GM19043 (cell line): Measurements from ENCODE around the gene UPK3A.
"Not testable (repeated sequence)": the region's sequence is repeated elsewhere in the genome, so short reads cannot be mapped to it uniquely, and the experiment has no call there.

Source experiments
- ATAC-seq: cut with Tn5 transposase; IDR thresholded peaks from one replicate; pipeline ENCODE4 v1.9.1; 2021; ENCODE audit warnings: low read depth; ENCODE audit not compliant: unreplicated experiment

UPK3A gene

DNA sequence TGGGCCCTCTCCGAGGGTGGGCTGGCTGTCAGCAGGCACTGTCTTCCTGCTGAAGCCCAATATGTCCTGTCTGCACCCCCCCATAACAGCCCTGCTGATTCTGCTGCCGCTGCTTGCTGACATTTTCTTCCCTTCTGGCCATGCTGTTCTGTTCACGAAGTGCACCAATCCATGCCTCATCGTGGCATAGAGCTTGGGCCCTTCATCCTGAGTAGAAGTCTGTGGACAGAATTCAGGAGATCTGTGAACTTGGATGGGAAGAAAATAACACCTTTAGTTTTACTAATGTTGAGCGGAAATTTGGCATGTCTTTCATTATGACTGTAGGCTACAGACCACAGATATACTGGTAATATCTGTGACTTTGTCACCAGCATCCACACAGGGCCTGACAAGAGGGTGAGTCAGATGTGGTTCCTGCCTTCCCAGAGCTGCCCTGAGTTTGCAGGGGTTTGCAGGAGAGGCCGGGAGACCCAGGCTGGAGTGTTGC, 29.9 kb upstream of the UPK3A start:
- no peak for ATAC-seq

DNA sequence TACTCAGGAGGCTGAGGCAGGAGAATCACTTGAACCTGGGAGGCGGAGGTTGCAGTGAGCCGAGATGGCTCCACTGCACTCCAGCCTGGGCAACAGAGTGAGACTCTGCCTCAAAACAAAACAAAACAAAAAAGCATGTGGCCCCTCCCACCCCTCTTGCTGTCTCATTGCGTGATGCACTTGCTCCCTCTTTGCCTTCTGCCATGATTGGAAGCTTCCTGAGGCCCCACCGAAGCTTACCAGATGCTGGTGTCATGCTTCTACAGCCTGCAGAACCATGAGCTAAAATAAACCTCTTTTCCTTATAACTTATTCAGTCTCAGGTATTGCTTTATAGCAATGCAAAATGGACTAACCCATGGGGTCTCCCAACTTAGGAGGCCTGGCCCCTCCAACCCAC, 26.8 kb upstream of the UPK3A start:
- ATAC-seq, result not testable (repeated sequence)

DNA sequence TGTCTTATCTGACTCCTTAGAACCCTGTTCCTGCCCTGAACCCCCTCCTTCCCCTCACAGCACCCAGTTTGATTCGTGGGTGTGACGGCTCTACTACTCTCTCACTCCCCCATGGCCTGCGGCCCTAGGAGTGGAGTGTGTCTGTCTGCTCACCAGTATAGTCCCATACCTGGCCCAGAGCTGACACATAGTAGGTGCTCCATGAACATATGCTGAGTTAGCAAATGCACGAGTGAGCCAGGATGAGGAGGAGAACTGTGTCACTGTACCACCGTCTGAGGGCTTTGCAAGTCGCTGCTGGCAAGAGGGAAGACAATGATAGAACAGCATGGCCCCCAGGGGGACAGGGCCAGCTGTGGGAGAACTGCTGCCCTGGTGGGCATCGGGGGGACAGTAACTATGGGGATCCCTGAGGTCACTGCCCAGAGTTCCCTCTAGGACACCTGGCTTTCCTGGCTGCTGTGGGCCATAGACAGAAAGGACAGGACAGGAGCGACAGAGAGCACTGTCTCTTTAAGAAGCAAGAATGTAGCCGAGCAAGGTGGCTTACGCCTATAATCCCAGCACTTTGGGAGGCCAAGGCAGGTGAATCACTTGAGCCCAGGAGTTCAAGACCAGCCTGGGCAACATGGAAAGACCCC, 24.9 kb upstream of the UPK3A start:
- no peak for ATAC-seq

DNA sequence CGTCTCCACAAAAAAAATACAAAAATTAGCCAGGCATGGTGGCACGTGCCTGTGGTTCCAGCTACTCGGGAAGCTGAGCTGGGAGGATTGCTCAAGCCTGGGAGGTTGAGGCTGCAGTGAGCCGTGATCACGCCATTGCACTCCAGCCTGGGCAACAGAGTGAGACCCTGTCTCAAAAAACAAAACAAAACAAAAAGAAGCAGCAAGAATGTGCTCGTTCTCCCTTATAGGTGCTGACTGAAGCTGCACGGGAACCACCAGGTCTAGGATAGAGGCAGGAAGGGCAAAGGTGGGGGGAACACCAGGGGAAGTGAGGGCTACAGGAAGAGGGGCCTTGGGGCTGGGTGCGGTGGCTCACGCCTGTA, 24.4 kb upstream of the UPK3A start:
- not testable (repeated sequence) for ATAC-seq

DNA sequence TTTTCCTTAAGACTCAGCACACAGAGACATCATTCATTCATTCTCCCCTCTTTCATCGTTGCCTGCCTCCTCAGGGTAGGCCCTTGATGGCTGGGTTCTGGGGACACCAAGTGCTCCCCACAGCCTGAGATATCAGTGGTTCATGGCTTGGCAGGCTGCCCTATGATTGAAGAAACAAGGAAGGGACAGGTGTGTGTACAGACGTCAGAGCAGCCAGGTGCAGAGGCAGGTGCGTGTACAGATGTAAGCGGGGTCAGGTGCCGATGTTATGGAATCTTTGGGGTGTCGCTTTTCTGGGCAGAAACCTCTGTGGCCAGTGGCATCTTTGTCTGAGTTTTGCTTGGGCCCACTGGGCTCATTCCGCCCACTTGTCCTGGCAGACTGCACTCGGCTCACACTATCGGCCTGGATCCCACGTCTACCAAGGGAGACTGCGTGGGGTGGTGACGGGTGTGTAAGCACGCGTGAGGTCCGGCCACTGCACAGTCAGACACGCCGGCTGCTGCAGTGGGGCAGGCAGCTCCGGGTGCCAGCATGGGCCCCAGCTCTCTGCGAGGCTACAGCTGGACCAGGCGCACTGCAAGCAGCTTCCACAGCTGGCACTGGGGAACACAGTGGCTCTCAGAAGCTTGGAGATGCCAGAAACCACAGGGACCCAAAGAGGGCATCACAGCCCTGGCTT, 23.2 kb upstream of the UPK3A start:
- no peak for ATAC-seq

DNA sequence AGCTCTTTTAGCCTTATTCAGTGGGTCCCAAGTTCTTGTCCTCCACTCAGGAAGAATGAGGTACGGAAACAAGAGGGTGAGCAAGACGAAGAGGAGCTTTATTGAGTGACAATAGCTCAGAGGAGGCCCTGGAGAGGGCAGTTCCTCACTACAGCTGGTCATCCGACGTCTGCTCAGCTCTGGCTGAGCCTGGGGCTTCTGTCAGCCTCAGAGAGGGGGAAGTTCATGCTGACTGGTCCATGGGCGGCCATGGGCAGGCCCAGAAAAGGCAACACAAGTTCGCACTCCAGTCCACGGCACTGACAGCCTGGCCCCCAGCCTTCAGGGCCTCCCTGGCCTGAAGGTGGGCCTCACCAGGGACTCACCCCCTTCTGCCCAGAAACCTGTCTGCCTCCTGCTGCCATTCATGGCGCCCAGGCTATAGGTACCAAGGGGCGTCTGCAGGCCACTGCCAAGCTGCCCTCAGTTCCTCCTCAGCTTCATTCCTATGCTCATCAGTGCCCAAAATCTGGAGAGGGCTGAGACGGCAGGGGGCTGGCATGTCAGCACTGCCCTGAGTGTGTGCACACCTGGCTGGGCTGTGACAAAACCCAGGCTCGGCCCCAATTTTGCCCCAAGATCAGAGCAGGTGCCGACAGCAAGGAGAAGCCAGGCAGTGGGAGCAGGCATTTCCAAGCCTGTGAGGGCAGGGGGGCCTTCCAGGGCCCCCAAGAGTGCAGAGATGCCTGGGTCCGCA, 22.4 kb upstream of the UPK3A start:
- no peak for ATAC-seq

DNA sequence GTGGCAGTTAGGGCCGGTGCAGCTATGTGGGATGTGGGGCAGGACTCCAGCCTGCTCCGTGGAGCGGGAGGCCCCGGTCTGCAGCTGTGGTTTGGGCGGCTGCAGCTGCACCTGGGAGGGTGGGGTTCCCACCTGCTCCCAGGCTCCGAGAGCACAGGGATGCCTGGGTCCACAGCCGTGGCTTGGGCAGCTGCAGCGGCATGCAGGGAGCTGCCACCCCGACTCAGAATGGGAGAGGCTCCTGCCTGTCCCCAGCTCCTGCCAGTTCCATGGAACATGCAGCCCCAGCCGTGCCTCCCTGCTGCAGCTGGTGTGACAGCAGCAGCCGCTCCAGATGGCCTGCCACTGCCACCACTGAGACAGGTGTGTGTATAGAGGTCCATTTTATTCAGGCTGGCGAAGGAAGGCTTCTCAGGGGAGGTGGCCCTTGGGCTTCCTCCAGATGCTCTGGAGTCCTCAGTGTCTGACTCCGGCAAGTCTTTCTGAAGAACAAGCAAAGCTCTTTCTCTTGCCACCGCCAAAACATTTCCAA, 21.8 kb upstream of the UPK3A start:
- no peak for ATAC-seq

DNA sequence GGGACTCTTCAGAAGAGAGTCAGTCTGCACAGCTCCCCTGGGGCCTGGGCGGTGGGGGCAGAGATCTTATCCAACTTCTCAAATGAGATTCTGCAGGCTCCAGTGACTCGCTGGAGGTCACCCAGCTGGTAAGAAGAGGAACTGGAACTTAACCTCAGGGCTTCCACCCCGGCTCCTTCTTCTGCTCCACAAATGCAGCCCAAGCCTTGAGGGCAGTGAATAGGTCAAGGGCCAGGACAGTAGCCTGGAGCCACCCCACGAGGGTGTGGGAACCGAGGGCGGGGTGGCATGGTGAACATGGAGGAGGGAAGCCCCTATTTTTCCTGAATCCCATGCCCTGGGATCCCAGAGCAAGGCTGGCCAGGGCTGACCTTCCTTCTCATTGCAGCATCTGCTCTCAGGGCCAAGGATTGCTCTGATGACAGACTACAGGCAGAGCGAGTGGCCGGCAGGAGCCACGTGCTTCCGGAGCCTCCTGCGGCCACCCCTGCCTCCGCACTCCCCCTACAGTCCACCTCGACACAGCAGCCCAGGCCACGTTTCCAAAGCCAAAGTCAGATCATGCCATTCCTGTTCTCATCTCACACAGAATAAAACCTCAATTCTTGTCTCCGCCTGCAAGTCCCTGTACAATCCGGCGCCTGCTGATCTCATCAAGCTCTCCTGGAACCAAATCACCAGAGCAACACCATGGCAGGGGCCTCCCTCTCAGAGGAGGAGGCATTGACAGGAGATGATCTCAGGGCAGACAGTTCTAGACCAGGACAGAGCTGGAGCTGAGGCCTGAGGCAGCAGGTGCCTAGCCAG, 21.1 kb upstream of the UPK3A start:
- peak; percentile 76 for ATAC-seq

DNA sequence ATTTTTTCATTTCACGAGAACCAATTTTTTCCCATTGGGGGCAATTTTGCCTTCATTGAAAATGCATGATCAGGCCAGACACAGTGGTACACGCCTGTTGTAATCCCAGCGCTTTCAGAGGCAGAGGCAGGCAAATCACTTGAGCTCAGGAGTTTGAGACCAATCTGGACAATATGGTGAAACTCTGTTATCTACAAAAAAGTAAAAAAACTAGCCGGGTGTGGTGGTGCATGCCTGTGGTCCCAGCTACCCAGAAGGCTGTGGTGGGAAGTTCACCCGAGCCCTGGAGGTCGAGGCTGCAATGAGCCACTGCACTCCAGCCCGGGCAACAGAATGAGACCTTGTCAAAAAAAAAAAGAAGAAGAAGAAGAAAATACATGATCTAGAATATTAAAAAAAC, 19.2 kb upstream of the UPK3A start:
- no peak for ATAC-seq

DNA sequence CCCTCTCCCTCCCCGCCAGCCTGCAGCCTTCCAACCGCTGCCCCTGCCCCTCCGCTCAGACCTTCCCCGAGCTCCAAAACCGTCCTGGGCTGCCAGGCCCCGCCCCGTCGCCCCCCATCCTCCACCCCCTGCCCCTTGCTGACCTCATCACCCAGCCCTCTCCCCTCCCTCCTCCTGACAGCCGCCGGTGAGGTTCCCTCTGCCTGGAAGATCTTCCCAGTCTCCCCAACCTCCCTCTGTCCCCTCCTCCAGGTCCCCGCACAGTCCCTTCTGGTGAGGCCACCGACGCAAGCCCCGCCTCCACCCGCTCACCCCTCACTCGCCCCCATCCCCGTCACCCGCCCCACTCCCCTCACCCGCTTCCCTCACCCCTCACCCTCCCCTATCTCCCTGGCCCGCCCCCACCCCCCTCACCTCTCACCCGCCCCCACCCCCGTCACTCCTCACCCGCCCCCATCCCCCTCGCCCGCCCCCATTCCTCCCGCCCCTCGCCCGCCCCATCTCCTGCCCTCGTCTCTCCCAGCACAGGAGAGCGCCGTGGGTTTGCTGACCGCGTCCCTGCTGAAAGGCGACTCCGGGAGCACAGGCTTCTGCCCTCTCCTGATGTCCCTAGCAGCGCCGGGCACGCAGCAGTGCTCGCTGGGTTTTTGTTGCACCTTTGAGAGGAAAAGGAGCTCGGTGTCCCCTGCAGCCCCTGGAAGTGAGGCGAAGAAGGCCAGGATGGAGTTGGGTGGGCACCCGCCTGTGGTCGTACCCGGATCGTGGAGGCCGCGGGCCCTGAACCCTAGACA, 16.4 kb upstream of the UPK3A start:
- ATAC-seq, result no peak

DNA sequence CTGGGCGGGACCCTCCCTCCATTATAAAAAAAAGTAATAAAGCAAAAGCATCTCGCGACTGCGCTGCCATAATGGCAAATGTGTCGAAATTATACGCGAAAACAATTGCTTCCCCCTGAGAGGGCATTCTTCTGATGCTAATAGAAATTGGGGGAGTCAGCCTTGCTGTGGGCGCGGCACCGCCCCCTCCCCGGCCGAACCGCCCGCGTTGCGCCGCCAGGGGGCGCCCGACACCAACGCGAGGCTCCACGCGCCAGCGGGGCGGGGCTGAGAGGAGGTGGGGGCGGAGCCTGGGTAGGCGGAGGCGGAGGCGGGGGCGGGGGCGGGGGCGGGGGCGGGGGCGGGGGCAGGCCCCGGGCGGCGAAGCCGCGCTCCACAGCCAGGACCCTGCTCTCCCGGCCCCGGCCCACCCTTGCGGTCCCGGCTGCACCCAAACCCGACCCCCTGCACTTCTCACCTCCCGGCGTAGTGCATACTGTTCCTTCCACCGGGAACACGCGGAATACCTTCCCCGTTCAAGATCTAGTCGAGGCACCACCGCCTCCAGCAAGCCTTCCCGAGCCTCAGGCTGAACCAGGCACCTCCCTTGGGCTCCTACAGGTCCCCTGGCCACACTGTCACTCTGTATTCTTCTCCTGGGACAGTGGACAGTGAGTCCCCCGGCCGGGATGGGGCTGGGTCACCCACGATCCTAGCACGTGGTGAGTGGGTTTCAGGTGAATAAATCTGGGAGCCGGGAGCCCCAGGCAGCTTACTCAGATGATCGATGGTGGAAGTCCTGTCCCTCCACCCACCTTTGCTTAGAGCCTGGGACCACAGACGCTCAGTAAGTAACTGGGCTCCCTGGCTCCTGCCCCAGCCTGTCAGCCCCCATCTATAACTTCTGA, 15.5 kb upstream of the UPK3A start:
- no peak for ATAC-seq

DNA sequence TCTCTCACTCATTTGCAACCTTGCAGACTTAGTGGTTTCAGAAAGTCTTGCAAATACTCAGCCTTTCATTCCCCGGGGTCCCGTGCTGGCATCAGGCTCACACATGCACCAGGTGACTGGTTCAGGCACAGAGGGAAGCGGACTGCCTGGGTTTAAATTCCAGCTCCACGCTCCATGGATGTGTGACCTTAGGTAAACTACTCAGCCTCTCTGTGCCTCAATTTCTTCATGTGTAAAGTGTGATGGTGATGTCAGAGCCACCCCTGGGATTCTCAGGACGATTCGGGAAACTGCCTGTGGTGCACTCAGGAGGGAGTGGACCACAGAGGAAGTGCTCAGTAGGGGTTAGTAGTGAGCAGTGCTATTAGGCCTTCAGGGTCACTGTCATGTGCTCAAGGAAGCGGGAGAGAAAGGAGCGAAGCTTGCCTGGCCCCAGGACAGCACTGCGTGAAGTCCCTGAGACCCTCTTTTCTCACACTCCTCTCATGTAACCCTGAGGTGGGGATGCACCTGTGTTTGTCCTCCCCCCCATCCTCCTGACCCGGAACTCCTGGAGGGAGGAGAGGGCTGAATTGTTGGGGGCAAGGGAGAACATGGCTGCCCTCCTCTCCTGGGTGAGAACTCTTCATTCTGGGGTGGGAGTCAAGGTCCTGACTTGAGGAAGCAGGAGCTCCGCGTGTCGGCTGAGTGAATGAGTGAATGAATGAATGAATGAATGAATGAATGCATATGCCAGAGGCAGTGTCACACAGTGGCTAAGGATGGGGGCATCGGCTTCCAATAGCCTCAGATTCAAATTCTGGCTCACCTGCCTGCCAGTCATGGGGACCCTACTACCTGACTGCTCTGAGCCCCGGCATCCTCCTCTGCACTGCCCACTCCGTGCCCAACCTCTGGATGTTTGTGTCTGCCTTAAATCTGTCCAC, 14.4 kb upstream of the UPK3A start:
- ATAC-seq, result no peak

DNA sequence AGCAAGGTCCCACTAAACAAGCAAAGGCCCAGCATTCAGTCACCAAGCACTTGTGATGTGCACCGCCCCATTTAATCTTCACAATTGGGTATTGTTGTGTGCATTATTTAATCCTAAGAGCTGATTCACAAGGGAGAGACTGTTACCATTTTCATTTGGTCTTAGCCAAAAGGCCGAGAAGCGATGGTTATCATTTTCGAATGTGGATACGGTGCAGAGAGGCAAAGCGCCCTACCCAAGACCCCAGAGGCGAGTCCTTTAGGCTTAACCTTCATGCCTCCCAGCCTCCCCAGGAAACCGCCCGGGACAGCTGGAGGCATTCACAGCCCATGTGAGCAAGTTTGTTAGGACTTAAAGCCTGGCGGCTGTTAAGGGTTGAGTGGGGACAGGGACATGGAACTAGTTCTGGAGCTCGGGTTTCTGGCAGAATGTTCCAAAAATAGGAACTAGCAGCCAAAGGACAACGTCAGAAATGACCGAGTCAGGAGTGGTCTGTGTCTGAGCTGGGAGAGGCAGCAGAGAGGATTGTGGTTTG, 13.0 kb upstream of the UPK3A start:
- ATAC-seq, result no peak

DNA sequence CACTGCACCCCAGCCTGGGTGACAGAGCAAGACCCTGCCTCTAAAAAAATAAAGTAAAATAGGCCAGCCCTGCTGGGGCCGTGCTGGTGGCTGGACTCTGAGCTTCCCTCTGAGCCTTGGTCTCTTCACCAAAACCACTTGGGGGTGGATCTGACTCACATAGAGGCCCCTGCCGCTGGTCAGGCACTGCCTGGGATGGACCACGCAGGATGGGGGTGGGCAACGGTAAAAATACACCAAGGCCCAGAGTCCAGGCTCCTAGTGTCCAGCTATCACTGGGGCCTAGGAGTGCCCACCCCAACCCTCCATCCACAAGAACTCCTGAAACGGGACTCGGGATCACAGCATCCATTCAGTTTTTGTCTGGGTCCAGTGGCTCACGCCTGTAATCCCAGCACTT, 12.3 kb upstream of the UPK3A start:
- ATAC-seq, result no peak

DNA sequence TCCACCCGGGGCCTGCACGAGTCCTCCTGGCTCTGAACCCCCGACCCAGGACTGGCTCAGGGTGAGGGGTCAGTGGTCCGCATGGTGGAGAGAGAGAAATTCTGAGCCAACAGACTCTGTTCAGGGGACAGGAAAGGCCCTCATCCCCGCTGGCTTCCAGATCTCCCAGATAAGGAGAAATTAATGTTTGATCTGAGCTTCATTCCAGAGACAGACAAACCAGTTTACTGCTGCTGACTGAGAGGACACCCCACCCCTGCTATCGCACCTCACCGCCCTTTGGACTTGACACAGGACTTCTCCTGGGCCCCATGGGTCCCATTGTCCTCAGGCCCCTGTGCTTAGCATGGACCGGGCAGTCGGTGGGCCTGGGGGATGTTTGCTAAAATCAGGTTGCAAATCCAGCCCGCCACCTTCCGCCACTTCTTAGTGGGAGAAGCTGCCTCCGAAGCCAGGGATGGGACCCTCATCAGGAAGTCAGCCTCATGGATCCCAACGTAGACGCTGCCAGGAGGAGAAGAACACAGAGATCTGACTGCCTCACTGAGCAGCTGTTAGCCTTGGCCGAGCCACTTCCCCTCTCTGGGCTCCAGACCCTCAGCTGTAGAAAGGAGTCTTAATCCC, 11.2 kb upstream of the UPK3A start:
- ATAC-seq, result no peak

DNA sequence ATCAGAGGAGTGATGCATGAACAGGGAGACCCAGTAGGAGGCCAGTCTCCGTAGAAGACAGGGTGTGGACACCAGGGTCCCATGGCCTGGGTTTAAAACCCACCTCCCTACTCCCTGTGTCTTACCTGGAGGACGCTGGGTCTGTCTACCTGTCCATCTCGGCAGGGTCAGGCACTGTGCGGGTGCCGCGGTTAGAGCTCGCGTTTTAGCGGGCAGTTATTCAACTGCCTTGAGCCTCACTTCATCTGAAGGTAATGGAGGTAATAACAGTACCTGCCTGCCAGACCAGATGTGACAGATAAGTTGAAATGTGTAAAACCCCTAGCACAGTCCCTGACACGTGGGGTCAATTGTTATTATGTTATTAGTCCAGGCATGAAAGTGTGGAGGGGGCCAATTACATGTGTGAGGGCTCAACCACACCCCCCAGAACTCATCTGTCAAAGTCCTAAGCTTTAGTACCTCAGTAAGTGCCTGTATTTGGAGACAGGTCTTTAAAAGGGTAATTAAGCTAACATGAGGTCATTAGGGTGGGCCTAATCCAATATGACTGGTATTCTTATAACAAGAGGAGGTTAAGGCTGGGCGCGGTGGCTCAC, 8.1 kb upstream of the UPK3A start:
- ATAC-seq, result no peak

DNA sequence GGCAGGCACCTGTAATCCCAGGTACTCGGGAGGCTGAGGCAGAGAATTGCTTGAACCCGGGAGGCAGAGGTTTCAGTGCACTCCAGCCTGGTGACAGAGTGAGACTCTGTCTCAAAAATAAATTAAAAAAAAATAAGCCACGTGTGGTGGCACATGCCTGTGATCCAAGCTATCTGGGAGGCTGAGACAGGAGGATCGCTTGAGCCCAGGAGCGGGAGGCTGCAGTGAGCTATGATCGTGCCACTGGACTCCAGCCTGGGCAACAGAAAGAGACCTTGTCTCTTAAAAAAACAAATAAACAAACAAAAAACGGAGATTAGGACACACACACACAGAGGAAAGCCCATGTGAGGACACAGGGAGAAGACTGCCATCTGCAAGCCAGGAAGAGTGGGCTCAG, 7.0 kb upstream of the UPK3A start:
- not testable (repeated sequence) for ATAC-seq
